HL-60 (cell line): Measurements from ENCODE around the gene TGFBR3.

Experiments used
- DNase-seq, 2 experiments: peaks; one replicate each; pipeline ENCODE4 v3.0.0-alpha.2; 2010 to 2020; ENCODE audit warnings: low read depth in 1 of 2, low spot score in 1 of 2
- H3K27ac ChIP-seq: fragments of 250-450 bp; sonication (Bioruptor Pico); replicated peaks from 2 replicates; pipeline ENCODE4 v1.5.1; 2020; ENCODE audit warnings: mild to moderate bottlenecking, moderate library complexity
- H3K27me3 ChIP-seq: fragments of 250-450 bp; sonication (Bioruptor Pico); 2 replicates; pipeline ENCODE4 v1.5.1; 2021; ENCODE audit warnings: mild to moderate bottlenecking, moderate library complexity; ENCODE audit not compliant: insufficient read depth, poor library complexity, severe bottlenecking
- H3K4me3 ChIP-seq: replicated peaks from 2 replicates; pipeline ENCODE4 v1.5.1; 2011; ENCODE audit warnings: mild to moderate bottlenecking, control low read depth, low read length; ENCODE audit not compliant: insufficient read depth
- CTCF ChIP-seq: IDR thresholded peaks from one replicate; pipeline ENCODE4 v1.5.1; 2011; ENCODE audit warnings: low read length, control low read depth, inconsistent platforms; ENCODE audit not compliant: insufficient read depth
- GABPA ChIP-seq: IDR thresholded peaks from 2 replicates; pipeline ENCODE4 v1.6.1; 2012; ENCODE audit warnings: low read depth
- POLR2AphosphoS5 ChIP-seq: IDR thresholded peaks from 2 replicates; pipeline ENCODE4 v1.6.1; 2012; ENCODE audit warnings: low read depth
- REST ChIP-seq: IDR thresholded peaks from 2 replicates; pipeline ENCODE4 v1.6.1; 2012; ENCODE audit warnings: low read depth; ENCODE audit not compliant: insufficient replicate concordance
- SPI1 ChIP-seq: IDR thresholded peaks from 2 replicates; pipeline ENCODE4 v1.6.1; 2012; ENCODE audit warnings: low read depth, mild to moderate bottlenecking, borderline replicate concordance

The TGFBR3 gene

GRCh38 chr1:91746728-91747338 lies 139.1 kb downstream of the TGFBR3 start:
- TF ChIP-seq CTCF (no peak), POLR2AphosphoS5 (no peak), REST (no peak), GABPA (no peak), SPI1 (no peak)
- Histone ChIP-seq H3K27me3 (no peaks in the 10 kb centered on the region), H3K27ac (no peak overlapping the region), H3K4me3 (no peak overlapping the region)
- DNase-seq, result no peak

- Histone ChIP-seq H3K27ac (no peak overlapping the region), H3K27me3 (no peaks in the 10 kb centered on the region), H3K4me3 (no peak overlapping the region)
- DNase-seq, result no peak
- TF ChIP-seq REST (no peak), SPI1 (no peak), POLR2AphosphoS5 (no peak), CTCF (no peak), GABPA (no peak)
These were observed 140.1 kb downstream of the TGFBR3 start for GRCh38 chr1:91745640-91746373.

GRCh38 chr1:91744953-91745639 lies 140.9 kb downstream of the TGFBR3 start:
- no peaks in the 10 kb centered on the region for H3K27me3 ChIP-seq
- TF ChIP-seq SPI1, result no peak
- DNase-seq, result no peak
- H3K4me3 ChIP-seq, result no peak overlapping the region
- H3K27ac ChIP-seq, result no peak overlapping the region

GRCh38 chr1:91742848-91743292 lies 143.1 kb downstream of the TGFBR3 start:
- no peak for TF ChIP-seq CTCF
- TF ChIP-seq SPI1, result no peak
- no peak for TF ChIP-seq GABPA
- DNase-seq, result no peak
- Histone ChIP-seq H3K27ac (no peak overlapping the region), H3K27me3 (no peaks in the 10 kb centered on the region), H3K4me3 (no peak overlapping the region)
